Gastroesophageal sphincter (tissue), 3 donors: Measurements from ENCODE around the gene C17orf67.

ENCODE experiments used
- CTCF ChIP-seq, 4 experiments: fragments of 200-600 bp in 2 of 4; fragments of 450-650 bp in 2 of 4; sonication (generic) in 1 of 4; IDR thresholded peaks; one replicate each; pipeline ENCODE4 v1.5.1; 2017 to 2019; ENCODE audit warnings: antibody characterized with exemption in 4 of 4, mild to moderate bottlenecking in 2 of 4, moderate library complexity in 2 of 4
- POLR2A ChIP-seq, 2 donors: fragments of 450-650 bp; IDR thresholded peaks; one replicate each; pipeline ENCODE4 v1.6.1; 2017; ENCODE audit warnings: antibody characterized with exemption in 2 of 2, mild to moderate bottlenecking in 2 of 2, moderate library complexity in 1 of 2

- TF ChIP-seq CTCF (IDR thresholded peaks at IDR 0.05) (no peak), POLR2A (IDR thresholded peaks at IDR 0.05) (no peak)
Observed at GRCh38 chr17:56785997-56786680, 47.6 kb downstream of the C17orf67 start.
